Mucosa of stomach (tissue), 1 donor: ENCODE measurements around the gene TUBA3C.

ENCODE experiments used
- H3K27me3 ChIP-seq: one replicate; pipeline ENCODE4 v1.7.0; 2013; ENCODE audit warnings: mild to moderate bottlenecking, low read length; ENCODE audit not compliant: control insufficient read depth, insufficient read depth
- H3K36me3 ChIP-seq: one replicate; pipeline ENCODE4 v1.7.0; 2013; ENCODE audit warnings: low read length; ENCODE audit not compliant: control insufficient read depth, insufficient read depth
- H3K4me1 ChIP-seq: one replicate; pipeline ENCODE4 v1.7.0; 2013; ENCODE audit warnings: mild to moderate bottlenecking, low read length; ENCODE audit not compliant: control insufficient read depth, insufficient read depth
- H3K4me3 ChIP-seq: one replicate; pipeline ENCODE4 v1.7.0; 2013; ENCODE audit warnings: low read length
- H3K9ac ChIP-seq: one replicate; pipeline ENCODE4 v1.7.0; 2013; ENCODE audit warnings: mild to moderate bottlenecking, low read length, moderate library complexity
- H3K9me3 ChIP-seq: one replicate; pipeline ENCODE4 v1.7.0; 2013; ENCODE audit warnings: mild to moderate bottlenecking, low read length, moderate library complexity; ENCODE audit not compliant: control insufficient read depth
- donor health status: Pancreatic carcinoma.

Gene TUBA3C

DNA sequence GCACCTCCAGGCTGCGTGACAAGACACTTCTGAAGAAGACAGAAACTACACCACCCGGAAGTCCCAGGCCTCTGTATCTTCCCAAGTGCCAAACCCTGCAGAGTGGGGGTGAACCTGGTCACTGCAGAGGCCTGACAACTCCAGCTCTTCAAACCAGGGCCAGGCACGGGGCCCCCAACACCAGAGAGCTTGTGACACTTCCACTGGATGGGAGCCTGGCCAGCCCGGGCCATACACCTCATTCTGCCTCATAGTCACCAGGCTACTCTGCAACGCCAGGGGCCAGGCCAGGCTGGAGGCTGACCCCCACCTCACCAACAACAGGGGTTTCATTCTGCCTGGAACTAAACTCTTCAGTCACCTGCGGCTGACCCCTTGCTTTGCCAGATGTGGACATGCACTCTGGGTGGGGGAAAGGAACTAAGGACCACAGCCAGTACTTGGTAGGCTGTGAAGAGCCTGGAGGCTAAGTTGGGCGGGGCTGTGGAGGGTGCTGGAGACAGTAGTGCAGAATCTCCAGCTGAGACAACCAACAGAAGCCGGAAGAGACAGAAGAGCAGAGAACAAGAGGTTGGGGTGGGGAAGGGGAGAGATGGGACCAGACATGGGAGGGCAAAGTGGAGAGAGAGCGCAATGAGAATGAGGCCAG, 23.0 kb downstream of the TUBA3C start:
- no peaks in the 10 kb centered on the region for H3K4me1 ChIP-seq
- no peaks in the 10 kb centered on the region for H3K36me3 ChIP-seq
- no peak overlapping the region for H3K9ac ChIP-seq
- H3K9me3 ChIP-seq: no peaks in the 10 kb centered on the region
- no peaks in the 10 kb centered on the region for H3K27me3 ChIP-seq
- no peak overlapping the region for H3K4me3 ChIP-seq

- Histone ChIP-seq H3K9ac (no peak overlapping the region), H3K4me1 (no peaks in the 10 kb centered on the region), H3K4me3 (no peak overlapping the region), H3K27me3 (no peaks in the 10 kb centered on the region), H3K9me3 (no peaks in the 10 kb centered on the region), H3K36me3 (no peaks in the 10 kb centered on the region)
These were observed 23.6 kb downstream of the TUBA3C start for GRCh38 chr13:19158006-19158405.

DNA sequence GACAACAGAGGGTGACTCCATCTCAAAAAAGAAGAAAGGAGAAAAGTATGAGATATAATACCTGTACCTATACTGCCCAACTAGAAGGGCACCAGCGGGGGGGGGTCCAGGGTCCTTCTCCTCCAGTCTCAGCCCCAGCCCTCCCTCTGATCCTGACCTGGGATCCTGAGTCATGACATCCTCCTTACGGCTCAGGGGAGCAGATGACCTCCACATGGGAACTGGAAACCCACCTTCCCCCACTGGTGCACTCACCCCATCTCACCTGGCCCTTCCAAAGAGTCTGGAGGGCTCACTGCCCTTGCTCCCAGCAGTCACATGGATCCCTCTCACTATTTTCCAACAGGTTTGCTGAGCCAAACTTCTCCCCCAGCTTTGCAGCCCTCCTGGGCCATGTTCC, 24.2 kb downstream of the TUBA3C start:
- Histone ChIP-seq H3K9me3 (no peaks in the 10 kb centered on the region), H3K36me3 (no peaks in the 10 kb centered on the region), H3K4me3 (no peak overlapping the region), H3K4me1 (no peaks in the 10 kb centered on the region), H3K9ac (no peak overlapping the region), H3K27me3 (no peaks in the 10 kb centered on the region)

GRCh38 chr13:19156013-19156825, 25.4 kb downstream of the TUBA3C start:
- H3K4me3 ChIP-seq: no peak overlapping the region

DNA sequence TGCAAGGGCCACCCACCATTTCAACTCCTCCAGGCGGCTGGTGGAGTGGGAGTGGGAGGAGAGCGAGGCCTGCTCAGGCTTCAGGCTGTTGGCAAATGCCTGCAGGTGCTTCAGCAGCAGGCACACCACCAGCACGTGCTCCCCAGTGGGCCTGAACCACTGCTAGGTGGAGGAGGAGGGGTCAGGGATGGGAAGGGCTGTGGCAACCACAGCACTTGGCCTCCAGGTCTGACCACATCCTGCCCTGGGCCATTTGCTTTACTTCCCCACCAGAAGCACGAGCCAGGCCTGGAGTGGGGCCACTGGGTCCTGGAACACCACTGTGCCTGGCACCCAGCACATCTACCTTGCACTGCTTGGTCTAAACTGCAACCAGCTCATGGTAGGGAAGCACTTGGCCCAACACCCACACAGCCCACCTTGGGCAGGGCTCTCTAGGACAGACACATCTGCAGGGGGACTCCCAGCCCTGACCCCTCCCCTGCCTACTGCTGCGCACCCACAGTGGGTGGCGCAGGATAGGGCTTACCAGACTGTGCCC, 26.2 kb downstream of the TUBA3C start:
- Histone ChIP-seq H3K9me3 (no peaks in the 10 kb centered on the region), H3K4me1 (no peaks in the 10 kb centered on the region), H3K27me3 (no peaks in the 10 kb centered on the region), H3K9ac (no peak overlapping the region), H3K36me3 (no peaks in the 10 kb centered on the region), H3K4me3 (no peak overlapping the region)

More at GRCh38 chr13:19156013-19156825, 25.4 kb downstream of the TUBA3C start:
- no peaks in the 10 kb centered on the region for H3K9me3 ChIP-seq
- no peaks in the 10 kb centered on the region for H3K4me1 ChIP-seq
- no peaks in the 10 kb centered on the region for H3K36me3 ChIP-seq
- no peak overlapping the region for H3K9ac ChIP-seq
- no peaks in the 10 kb centered on the region for H3K27me3 ChIP-seq

GRCh38 chr13:19154843-19155242, 26.8 kb downstream of the TUBA3C start:
- H3K36me3 ChIP-seq: no peaks in the 10 kb centered on the region
- no peak overlapping the region for H3K4me3 ChIP-seq
- no peaks in the 10 kb centered on the region for H3K9me3 ChIP-seq
- no peak overlapping the region for H3K9ac ChIP-seq
- H3K27me3 ChIP-seq: no peaks in the 10 kb centered on the region
- no peaks in the 10 kb centered on the region for H3K4me1 ChIP-seq

DNA sequence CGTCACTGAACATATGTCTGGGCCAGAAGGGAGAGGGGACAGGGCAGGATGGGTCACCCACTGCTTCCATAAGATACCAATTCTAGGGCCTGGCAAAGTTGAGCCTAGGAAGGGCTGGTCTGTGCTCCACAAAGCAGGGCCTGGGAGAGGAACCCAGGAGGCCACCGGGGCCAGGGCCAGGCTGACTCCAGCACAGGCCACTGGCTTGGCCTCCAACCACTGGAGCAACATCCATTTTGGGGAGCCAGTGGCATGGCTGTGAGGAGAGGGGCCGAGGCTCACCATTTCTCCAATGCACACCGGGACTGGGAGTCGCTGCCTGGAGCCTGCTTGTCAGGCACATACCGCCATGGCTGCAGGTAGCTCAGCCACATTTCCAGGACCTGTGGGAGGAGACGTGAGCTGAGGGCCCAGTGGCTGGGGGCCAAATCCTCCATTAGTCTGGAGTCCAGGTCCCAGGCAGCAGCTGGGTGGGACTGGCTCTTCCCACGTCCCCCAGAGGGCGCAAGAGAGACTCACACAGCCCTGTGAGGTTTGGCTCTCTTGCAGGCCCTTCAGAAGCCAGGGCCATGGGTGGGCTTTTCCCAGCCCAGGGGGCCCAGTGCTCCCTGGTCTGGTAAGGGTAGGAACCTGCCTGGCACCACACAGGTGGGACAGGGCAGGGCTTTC, 27.7 kb downstream of the TUBA3C start:
- Histone ChIP-seq H3K36me3 (no peaks in the 10 kb centered on the region), H3K9ac (no peak overlapping the region), H3K27me3 (no peaks in the 10 kb centered on the region), H3K9me3 (no peaks in the 10 kb centered on the region), H3K4me3 (no peak overlapping the region), H3K4me1 (no peaks in the 10 kb centered on the region)

- Histone ChIP-seq H3K9ac (no peak overlapping the region), H3K9me3 (no peaks in the 10 kb centered on the region), H3K27me3 (no peaks in the 10 kb centered on the region), H3K36me3 (no peaks in the 10 kb centered on the region), H3K4me1 (no peaks in the 10 kb centered on the region), H3K4me3 (no peak overlapping the region)
These were observed 29.2 kb downstream of the TUBA3C start for GRCh38 chr13:19152403-19152802.

DNA sequence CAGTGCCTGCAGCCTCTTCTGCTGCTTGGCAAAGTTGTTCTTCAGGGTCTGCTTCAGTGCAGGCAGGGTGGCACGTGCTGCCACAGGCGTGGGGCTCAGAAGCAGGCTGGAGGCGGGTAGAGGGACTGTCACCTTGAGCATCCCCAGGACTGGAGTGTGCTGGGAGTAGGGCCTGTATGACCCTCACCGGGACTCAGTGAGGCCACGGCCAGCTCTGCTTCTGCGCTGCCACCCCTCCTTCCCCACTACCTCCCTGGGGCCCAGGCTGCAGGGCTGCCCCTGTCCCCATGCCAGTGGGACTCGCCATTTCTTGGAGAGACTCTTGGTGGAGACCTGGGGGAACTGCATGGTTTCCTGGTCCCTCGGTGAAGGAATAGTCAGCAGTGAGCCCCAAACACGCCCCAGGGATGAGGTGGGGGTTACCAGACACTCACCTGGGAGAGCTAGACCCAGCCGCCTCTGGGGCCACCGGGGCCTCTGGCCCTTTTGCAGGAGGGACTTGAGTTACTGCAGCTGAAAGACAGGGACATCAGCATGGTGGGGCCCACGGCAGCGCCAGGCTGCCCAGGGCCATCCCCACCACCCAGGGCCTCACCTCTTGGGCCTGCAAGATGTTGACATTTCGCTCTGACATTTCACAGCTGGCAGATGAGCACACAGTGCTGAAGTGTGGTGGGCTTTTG, 29.9 kb downstream of the TUBA3C start:
- no peaks in the 10 kb centered on the region for H3K36me3 ChIP-seq
- H3K27me3 ChIP-seq: no peaks in the 10 kb centered on the region
- H3K9ac ChIP-seq: no peak overlapping the region
- H3K9me3 ChIP-seq: no peaks in the 10 kb centered on the region
- H3K4me1 ChIP-seq: no peaks in the 10 kb centered on the region
- H3K4me3 ChIP-seq: no peak overlapping the region

- H3K4me3 ChIP-seq: no peak overlapping the region
- no peaks in the 10 kb centered on the region for H3K27me3 ChIP-seq
- no peaks in the 10 kb centered on the region for H3K36me3 ChIP-seq
- no peak overlapping the region for H3K9ac ChIP-seq
- H3K4me1 ChIP-seq: no peaks in the 10 kb centered on the region
- no peaks in the 10 kb centered on the region for H3K9me3 ChIP-seq
These were observed 30.9 kb downstream of the TUBA3C start for GRCh38 chr13:19150712-19151228.

DNA sequence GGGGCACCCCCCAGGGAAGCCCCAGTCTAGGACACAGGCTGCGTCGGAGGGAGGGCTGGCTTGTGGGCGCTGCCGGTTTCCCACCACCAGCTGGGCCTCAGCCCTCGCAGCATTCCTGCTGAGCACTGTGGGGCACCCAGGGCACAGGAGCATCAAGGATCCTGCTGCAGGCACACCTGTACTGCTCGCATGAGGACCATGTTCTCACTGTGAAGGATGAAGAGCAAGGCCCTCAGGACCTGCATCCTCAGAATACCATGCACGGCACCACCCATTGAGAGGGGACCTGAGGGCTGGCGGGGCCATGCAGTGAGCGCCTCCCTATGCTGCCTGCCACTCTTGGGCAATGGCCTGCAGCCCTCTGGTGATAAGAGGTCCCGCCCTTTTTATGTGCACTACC, 31.4 kb downstream of the TUBA3C start:
- no peak overlapping the region for H3K9ac ChIP-seq
- H3K9me3 ChIP-seq: no peaks in the 10 kb centered on the region

More for the DNA sequence above, 31.4 kb downstream of the TUBA3C start:
- H3K27me3 ChIP-seq: no peaks in the 10 kb centered on the region
- no peaks in the 10 kb centered on the region for H3K36me3 ChIP-seq
- H3K4me3 ChIP-seq: no peak overlapping the region
- H3K4me1 ChIP-seq: no peaks in the 10 kb centered on the region
